HCT116 (cell line): Measurements from ENCODE around the gene CDC42SE1.

ENCODE experiments used
- CBX3 ChIP-seq: IDR thresholded peaks from 2 replicates; pipeline ENCODE4 v1.6.1; 2012; ENCODE audit warnings: low read depth
- EZH2 ChIP-seq: fragments of 200-600 bp; sonication (generic); IDR thresholded peaks from 2 replicates; pipeline ENCODE4 v1.6.1; 2017; ENCODE audit warnings: antibody characterized with exemption, mixed run types
- JUND ChIP-seq: IDR thresholded peaks from 2 replicates; pipeline ENCODE4 v1.6.1; 2012
- TF ChIP-seq, protein P1 (sequence below), 3 experiments: fragments of 200-600 bp in 1 of 3; sonication (generic) in 1 of 3; IDR thresholded peaks in 2 of 3; conservative IDR thresholded peaks in 1 of 3; 2 replicates each; pipeline ENCODE4 v1.5.1; 2012 to 2017; ENCODE audit warnings: low read depth in 2 of 3, low read length in 2 of 3, antibody characterized with exemption in 1 of 3, borderline replicate concordance in 1 of 3, control low read depth in 1 of 3, mild to moderate bottlenecking in 1 of 3, mixed read lengths in 1 of 3, mixed run types in 1 of 3, moderate library complexity in 1 of 3; ENCODE audit not compliant: insufficient read depth in 1 of 3

- TF ChIP-seq, protein P1, sequence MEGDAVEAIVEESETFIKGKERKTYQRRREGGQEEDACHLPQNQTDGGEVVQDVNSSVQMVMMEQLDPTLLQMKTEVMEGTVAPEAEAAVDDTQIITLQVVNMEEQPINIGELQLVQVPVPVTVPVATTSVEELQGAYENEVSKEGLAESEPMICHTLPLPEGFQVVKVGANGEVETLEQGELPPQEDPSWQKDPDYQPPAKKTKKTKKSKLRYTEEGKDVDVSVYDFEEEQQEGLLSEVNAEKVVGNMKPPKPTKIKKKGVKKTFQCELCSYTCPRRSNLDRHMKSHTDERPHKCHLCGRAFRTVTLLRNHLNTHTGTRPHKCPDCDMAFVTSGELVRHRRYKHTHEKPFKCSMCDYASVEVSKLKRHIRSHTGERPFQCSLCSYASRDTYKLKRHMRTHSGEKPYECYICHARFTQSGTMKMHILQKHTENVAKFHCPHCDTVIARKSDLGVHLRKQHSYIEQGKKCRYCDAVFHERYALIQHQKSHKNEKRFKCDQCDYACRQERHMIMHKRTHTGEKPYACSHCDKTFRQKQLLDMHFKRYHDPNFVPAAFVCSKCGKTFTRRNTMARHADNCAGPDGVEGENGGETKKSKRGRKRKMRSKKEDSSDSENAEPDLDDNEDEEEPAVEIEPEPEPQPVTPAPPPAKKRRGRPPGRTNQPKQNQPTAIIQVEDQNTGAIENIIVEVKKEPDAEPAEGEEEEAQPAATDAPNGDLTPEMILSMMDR (IDR thresholded peaks at IDR 0.05 in 2 of 3, conservative IDR thresholded peaks at IDR 0.05 in 1 of 3; ENCODE audit: borderline replicate concordance in 1 of 3, insufficient read depth in 1 of 3, low read depth in 2 of 3, low read length in 2 of 3), result no peak
- TF ChIP-seq EZH2 (no peak), CBX3 (no peak), JUND (no peak)
These were observed 49.1 kb downstream of the CDC42SE1 start for GRCh38 chr1:151010346-151010726.
